OCI-LY3 (cell line): Measurements from ENCODE around the gene PTPRD.

Experiments
- CTCF ChIP-seq: fragments of 200-600, 300-600 bp; sonication (generic); IDR thresholded peaks from 2 replicates; pipeline ENCODE4 v1.5.1; 2014; ENCODE audit warnings: antibody characterized with exemption, low read length, low read depth
- EZH2phosphoT487 ChIP-seq: fragments of 200-600 bp; shearing (Covaris generic); IDR thresholded peaks from 2 replicates; pipeline ENCODE4 v1.6.1; 2018; ENCODE audit warnings: antibody characterized with exemption, mixed run types, low read depth

GRCh38 chr9:8684978-8685708 lies 1927.7 kb downstream of the PTPRD start:
- TF ChIP-seq CTCF (no peak), EZH2phosphoT487 (no peak)
